ENCODE measurements around the gene PRDM15.

Gene PRDM15

DNA sequence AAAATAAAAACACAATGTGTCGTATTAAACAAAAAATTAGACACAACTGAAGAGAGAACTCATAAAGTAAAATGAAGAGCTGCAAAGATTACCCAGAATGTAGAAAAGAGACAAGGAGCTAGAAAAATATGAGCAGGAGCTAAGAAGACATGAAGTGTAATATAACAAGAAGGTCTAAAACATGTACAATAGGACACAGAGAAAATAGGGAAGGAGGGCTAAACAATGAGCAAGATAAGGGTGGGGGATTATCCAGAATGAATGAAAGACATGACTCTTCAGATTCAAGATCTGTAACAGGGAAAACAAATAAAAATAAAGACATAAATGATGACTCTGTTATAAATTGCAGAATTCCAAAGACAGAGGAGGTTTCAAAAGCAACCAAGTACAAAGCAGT is 38.3 kb downstream of the PRDM15 start:
- DNase-seq (ENCODE audit: low read depth) = no peak

DNA sequence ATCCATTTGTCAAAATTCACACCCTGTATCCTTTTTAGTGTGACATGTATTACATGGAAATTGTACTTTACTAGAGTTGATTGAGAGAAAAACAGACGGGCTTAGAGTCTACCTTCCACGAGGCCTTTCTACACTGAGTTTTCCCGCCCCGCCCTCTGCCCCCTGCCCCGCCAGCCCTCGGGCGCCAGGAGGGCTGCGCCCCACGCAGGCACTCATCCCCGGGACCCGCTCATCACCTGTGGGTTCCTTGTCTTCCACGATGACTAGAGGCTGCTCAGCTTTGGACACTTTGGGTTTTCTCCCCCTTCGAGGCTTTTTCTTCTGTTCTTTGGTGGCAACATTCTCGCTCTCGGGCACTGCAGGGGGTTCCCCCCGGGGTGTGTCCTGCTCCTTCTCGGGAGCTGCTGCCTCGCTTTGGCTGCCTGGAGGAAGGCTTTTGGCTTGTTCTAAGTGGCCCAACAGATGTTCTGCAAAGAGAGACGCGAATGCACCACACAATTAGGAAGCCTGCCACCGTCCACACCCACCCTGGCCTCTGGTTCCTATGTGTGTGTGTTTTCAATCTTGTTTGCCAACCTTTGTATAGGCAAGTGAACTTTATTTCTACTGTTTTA is 39.6 kb downstream of the PRDM15 start:
- no peak for DNase-seq (ENCODE audit: low read depth)

DNA sequence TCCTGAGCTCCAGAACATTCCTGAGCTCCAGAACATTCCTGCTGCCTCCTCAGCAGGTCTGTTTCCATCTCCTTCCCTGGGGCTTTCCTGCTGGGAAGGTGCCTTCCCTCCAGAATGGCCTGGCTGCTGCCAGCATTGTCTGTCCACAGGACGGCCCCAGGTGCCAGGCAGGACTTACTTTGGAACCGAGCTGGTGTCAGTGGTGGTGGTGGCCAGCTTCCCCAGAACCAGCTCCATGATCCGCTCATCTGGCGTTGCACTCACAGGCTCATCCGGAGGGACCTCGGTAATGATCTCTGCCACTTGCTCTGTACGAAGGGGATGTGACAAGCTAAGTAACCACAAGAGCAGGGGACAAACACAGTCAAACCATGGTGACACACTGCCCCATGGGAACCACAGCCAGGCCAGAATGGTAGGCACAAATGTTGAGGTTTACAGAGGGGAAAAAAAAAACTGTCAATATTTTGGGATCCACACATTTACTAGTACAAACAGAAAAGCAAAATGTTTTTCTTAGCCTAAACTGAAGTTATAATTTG is 41.3 kb downstream of the PRDM15 start:
- no peak for DNase-seq (ENCODE audit: low read depth)

DNA sequence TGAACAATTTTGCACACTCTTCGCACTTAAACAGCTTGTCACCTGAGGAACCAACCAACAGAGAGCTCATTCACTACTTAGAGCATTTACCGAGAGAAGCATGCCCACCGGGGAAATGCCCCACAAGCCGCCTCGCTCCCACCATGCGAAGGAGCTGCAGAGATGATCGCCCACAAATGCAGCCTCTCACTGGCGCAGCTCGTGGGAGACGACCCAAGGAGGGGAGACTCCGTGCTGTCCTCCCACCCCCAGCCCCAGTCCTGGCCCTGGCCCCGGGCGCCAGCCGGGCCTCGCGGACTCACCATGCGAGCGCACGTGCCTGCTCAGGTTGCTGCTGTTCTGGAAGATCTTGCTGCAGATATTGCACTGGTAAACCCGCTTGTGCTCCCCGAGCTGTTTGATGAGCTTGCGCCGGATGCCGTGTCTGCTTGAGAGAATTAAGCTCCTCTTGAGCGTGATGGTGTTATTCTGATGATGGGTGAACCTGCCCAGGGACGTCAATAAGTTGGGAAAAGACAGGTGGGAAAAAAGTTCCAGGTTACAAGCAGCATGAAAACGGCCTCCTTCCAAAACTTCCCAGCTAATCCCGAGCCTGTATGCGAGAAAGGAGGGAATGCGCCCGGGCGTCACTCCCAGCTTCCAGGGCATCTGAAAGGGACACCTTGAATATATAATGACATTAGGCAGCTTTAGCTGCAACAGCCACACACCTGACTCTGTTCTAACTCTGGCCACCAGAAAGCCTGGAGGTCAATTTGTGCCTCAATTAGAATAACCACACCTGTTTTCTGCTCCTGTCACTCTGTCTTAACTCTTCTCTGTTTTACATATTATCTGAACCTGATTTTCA is 42.8 kb downstream of the PRDM15 start:
- DNase-seq (ENCODE audit: low read depth) = no peak

DNA sequence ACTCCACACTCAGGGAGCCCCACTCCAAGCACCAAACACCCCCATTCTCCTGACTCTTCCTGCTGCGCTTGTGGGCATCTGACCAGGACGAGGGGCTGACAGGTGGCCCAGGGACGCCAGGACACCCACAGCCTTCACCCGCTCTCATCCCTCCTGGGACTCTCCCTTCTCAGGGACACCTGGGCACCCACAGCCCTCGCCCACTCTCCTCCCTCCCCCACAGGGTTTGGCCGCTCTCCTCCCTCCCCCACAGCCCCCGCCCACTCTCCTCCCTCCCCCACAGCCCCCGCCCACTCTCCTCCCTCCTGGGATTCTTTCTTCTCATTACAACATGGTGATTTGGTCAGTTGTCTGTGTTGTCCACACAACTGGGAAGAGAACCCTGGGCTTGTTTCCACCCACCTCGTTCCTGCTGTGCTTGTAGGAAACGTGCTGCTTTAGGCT is 43.4 kb downstream of the PRDM15 start:
- no peak for DNase-seq (ENCODE audit: low read depth)

DNA sequence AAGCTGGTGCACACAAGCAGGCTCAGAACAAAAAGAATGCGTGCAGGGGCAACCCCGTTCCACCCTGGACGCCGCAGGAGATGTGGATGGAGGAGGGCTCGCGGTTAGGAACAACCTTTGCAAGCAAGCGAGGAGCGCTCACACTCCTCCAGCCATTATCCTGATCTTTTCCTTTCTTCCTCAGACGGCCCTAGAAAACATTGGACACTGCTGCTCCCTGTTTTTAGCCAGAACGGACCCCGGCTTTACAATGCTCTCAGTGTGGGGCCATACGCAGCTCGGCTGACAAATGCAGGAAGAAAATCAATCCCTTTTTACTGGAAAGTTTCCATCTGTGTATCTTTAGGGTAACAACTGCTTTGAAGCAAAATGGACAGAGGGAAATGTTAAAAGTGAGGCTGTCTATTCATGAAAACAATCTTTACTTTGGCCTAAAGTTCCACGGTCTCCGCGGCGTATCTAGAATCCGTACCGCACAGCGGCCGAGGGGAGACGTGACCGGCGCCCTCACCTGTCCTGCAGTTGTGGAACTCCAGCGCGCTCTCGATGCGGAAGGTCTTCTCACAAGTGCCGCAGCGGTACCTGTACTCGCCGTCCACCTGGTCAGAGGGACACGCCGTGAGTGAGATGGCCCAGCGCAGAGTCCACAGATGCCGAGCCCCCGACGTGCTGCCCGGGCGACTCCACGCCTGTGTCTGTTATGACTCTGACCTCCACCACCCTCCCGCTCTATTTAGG is 44.0 kb downstream of the PRDM15 start:
- DNase-seq (ENCODE audit: low read depth) = no peak

DNA sequence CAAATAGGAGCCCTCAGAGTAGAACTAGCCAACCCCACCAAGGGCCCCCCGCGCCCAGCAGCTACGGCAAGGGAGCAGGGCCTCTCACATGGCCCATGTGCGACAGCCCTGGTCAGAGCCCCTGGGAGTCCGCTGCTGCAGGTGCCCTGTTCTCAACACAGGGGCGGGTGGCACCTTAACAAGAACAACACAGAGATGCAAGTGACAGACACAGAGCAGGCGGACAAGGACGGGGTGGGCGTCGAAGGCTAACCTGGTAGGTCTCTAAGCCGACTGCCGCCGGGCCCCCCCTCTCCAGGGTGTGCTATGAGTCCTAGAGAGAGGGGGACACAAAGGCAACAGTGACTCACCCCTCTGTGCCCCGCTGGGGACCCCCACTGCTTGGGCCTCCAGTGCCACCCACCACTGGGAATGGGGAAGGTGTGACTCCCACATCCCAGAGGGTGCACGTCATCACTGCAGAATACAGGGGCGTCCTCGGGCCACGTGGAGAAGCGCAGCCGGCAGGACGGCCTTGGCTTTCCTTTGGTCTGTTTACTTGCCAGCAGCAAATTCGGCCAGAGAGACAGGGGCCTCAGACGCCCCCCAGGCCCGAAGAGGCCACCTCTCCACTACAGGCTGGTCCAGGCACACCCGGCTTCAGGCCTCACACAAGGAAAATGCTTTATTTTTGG is 44.8 kb downstream of the PRDM15 start:
- no peak for DNase-seq (ENCODE audit: low read depth)

DNA sequence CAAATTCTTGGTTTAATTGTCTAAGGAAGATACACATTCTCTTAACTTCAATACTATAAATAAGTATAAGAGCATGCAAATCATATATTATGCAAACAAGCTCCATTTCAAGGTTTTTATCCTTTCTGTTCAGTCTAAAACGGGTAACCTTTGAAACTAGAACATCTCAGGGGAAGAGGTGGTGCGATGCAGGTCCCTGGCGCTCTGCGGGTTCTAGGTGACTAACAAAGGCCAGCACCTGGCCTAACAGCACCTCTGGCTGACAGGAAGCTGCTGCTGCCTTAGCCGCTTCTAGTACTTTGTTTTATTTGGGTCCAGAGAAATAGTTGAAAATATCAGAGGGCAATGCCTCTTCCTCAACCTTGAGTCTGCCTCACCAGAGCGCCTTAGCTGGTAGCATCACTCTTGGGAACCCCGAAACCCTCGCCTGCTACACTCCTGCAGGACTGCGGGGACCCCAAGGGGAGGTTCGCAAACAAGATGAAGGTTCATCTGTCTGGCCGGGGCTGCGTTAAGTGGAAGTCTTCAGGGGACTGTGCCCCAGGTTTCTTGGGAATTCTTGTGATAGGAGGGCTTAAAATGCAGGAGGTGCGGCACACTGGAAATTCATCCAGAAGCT is 45.5 kb downstream of the PRDM15 start:
- DNase-seq (ENCODE audit: low read depth) = no peak

DNA sequence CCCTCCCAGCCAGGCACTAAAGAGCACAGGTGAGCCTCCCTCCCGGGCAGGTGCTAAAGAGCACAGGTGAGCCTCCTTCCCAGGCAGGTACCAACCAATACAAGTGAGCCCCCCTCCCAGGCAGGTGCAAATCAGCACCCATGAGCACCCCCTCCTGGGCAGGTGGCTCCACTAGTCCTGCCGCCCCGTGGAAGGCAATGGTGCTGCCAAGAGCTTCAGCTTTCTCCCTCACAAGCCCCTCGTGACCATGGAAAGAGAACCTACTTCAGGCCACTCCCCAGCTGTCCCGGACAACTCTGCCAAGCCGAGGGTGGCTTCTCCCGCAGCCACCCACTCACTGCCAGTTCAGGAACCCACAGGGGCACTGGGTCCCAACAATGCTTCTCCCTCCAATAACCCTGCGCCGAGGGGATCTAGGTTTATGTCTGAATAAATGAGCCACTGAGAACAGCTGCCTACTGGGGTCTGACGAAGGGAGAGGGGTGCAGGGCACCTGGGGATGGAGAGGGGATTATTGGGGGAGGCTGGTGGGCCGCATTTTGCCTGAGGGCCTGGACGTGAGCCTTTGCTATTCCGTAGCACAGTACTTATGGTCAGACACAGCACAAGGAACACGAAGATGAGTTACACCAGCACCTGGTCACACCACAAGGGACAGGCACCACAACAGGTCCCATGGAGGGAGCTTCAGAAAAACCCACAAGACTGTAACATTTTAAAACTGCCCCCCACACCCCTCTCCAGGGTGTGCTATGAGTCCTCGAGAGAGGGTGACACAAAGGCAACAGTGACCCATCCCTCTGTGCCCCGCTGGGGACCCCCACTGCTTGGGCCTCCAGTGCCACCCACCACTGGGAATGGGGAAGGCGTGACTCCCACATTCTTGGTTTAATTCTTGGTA is 46.3 kb downstream of the PRDM15 start:
- no peak for DNase-seq (ENCODE audit: low read depth)

DNA sequence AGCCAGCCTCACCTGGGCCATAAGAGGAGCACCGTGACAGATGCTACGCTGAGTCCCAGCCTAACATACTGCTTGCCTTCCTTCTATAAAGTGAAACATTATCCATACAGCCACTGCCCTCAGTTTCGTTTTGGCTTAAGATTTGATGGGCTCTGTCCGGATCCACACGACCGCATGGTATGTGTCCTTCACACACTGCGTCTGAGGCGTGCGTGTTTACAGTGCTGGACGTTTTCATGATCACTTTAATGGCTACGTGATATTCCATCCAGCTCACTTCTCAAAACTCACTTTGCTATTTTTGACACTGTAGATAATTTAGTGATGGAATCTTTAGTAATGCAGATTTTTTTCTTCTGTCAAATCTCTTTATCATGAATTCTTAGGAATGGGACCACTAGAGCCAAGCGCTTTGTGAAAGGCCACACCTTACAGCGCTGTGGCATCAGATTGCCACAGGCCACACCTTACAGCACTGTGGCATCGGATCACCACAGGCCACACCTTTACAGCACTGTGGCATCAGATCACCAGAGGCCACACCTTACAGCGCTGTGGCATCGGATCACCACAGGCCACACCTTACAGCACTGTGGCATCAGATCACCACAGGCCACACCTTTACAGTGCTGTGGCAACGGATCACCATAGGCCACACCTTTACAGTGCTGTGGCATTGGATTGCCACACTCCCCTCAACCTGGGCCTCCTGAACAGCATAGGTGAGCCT is 47.1 kb downstream of the PRDM15 start:
- DNase-seq (ENCODE audit: low read depth) = no peak

DNA sequence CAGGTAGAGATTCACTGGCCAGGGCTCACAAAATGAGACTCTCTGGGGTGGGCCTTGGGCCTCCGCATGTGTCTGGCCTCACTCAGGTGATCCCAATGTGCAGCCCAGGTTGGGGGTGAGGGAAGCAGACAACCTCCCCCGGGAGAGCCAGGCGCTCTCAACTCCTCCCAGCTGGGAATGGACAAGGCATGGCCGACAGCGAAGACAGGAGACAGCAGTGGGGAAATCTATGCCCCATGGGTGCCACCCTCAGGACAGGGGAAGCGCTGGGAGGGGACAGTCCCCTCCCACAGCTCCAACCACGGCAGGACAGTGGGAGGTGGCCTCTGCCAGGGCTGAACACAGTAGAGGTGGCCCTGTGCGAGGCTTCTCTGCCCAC is 47.7 kb downstream of the PRDM15 start:
- DNase-seq (ENCODE audit: low read depth) = no peak

DNA sequence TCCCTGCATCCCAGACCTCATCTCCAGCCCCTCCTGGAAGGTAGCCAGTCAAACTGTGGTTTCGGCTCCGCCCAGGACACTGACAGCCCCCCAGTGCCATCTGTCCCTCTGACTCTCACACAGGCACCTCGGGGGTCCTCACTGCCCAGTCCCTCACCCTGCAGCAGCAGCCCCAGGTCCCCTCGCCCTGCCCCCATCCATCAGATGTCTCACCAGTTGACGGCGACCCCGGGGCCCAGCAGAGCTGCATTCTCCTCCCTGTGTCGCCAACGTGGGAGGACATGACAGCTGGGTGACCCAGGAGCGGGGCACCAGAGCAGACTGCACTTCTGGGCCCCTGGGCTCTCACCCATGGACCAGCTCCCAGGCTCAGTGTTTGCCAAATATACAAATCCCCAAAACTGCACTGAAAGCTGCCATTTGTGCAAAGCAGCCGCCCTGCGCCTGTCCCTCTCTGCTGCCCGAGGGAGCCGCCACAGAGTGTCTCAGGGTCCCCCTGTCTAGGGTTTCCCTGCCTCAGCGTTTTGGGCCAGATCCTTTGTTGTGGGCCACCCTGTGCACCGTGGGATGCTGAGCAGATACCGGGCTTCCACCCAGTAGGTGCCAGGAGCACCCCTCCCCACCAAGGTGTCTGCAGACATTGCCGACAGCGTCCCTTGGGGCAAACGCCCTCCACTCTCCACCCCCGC is 48.2 kb downstream of the PRDM15 start:
- DNase-seq (ENCODE audit: low read depth) = no peak

DNA sequence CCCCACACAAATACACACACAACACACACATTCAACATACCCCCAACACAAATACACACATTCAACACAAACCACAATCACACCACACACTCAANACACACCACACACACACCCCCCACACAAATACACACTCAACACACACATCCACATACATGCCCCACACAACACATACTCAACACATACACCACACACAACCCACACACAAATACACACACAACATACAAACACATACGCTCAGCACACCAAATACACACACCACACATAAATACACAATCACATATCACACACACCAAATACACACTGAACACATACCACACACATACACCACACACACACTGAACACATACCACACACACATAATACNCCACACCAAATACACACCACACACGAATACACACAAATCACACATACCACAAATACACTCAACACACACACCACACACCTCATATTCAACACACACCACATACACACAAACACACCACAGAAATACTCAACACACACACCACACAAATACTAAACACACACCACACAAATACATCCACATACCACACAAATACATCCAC is 48.9 kb downstream of the PRDM15 start:
- DNase-seq (ENCODE audit: low read depth) = no peak

DNA sequence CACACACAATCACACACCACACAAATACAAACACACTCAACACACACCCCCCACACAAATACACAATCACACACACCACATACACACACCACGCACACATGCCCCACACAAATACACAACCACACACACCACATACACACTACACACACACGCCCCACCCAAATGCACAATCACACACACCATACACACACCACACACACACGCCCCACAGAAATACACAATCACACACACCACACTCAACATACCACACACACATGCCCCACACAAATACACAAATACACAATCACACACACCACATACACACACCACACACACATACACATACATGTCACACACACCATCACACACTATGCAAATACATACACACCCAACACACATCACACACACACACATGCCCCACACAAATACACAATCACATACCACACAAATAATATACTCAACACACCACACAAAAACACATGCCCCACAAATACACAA is 50.2 kb downstream of the PRDM15 start:
- no peak for DNase-seq (ENCODE audit: low read depth)

DNA sequence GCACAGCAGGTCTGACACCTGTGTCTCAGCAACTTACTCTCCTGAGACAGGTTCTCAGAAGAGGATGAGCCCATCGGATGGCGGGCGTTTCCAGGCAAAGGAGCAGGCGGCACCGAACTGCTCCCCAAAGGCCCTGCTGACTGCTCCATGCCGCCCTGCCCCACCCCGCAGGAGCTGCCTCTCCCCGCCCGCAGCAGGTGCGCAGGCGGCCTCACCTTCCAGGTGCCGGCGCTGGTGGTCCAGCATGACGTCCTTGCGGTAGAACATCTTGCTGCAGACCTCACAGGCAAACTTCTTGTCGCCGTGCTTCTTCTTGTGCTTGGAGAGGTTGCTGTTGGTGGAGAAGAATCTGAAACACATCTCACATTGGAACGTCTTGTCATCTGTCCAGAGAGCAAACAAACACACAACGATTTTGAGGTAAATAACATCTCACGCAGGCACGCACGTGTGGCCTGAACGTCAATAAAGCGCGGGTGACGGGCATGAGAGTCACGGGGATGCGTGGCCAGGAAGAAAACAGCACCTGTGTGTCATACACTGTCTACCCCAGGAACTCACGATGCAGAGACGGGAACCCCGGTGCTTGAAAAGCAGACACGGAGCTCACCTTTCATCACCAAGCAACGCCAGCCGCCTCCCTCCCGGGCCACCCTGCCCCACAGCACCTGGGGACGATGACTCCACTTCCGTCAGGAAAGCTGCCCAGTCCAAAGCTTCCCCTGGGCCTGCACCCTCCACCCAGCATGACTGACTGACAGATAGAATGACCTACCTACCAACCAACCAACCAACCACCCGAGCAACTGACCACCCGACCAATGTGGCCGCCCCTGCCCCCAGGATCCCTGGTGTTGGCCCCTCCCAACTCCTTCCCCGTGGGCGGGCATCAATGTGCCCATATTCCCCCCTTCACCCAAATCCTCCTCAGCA is 50.9 kb downstream of the PRDM15 start:
- no peak for DNase-seq (ENCODE audit: low read depth)

DNA sequence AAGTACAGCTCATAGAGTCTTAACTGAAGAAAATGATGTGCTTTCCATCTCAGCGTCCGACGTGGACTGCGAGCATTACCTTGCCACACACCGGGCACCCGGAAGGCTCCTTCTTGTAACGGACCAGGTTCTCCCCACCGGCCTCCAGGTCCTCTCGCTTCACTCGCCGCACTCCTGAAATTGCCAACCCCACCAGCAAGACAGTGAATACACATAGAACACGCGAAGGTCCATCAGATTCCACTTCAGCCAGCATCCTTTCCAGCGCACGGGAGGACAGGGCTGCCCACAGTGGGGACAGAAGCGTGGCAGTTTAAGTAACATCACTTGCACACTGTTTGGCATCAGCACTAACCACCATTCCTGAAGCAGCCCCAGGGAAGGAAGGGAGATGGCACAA is 53.3 kb downstream of the PRDM15 start:
- DNase-seq (ENCODE audit: low read depth) = no peak

DNA sequence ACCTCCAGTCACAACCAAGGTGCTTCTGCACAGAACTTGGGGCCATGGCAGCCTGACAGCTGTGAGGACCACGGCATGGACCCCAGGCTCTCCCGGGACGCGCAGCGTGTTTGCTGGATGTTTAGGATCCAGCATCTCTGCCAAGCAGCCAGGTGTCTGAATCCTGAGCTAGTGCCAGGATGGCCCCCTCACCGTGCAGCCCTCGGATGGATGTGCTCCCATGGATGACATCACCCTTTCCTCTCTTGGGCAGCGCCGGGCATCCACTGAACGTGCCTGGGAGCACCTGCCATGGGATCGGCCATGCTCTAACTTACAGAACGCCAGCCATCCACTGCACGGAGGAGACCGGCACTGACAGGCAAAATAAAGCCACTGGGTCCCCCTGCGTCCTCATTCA is 53.9 kb downstream of the PRDM15 start:
- DNase-seq (ENCODE audit: low read depth) = no peak

Data from T-helper 22 cell (primary cell).